Measurements from ENCODE around the gene GABRP.
"Not testable (repeated sequence)": the region's sequence is repeated elsewhere in the genome, so short reads cannot be mapped to it uniquely, and the experiment has no call there.

Gene GABRP

GRCh38 chr5:170756691-170757090, 26.8 kb upstream of the GABRP start:
- DNase-seq: no peak

- DNase-seq: no peak
Observed at GRCh38 chr5:170757182-170757601, 26.3 kb upstream of the GABRP start.

GRCh38 chr5:170757669-170758068, 25.9 kb upstream of the GABRP start:
- DNase-seq: no peak

- DNase-seq: no peak
Observed at GRCh38 chr5:170758481-170758880, 25.0 kb upstream of the GABRP start.

- no peak for DNase-seq
Observed at GRCh38 chr5:170760113-170760512, 23.4 kb upstream of the GABRP start.

- no peak for DNase-seq
Observed at GRCh38 chr5:170761048-170761707, 22.3 kb upstream of the GABRP start.

- DNase-seq: no peak
Observed at GRCh38 chr5:170761708-170762066, 21.8 kb upstream of the GABRP start.

- DNase-seq: not testable (repeated sequence)
Observed at GRCh38 chr5:170762298-170762697, 21.2 kb upstream of the GABRP start.

GRCh38 chr5:170765868-170766267, 17.7 kb upstream of the GABRP start:
- DNase-seq: not testable (repeated sequence)

GRCh38 chr5:170769246-170769645, 14.3 kb upstream of the GABRP start:
- no peak for DNase-seq

GRCh38 chr5:170769898-170770416, 13.6 kb upstream of the GABRP start:
- no peak for DNase-seq

GRCh38 chr5:170771496-170771895, 12.0 kb upstream of the GABRP start:
- no peak for DNase-seq

- DNase-seq: no peak
Observed at GRCh38 chr5:170773024-170773985, 10.2 kb upstream of the GABRP start.

- no peak for DNase-seq
Observed at GRCh38 chr5:170774831-170775230, 8.7 kb upstream of the GABRP start.

GRCh38 chr5:170781946-170782345, 1.6 kb upstream of the GABRP start:
- no peak for DNase-seq

- DNase-seq: no peak
Observed at GRCh38 chr5:170782438-170782837, 1.1 kb upstream of the GABRP start.

- DNase-seq: no peak
Observed at GRCh38 chr5:170785416-170785815, 1.9 kb downstream of the GABRP start.

- no peak for DNase-seq
Observed at GRCh38 chr5:170787216-170787615, 3.7 kb downstream of the GABRP start.

GRCh38 chr5:170788626-170789304, 5.2 kb downstream of the GABRP start:
- DNase-seq: no peak

GRCh38 chr5:170791325-170791954, 7.9 kb downstream of the GABRP start:
- no peak for DNase-seq

GRCh38 chr5:170792878-170793277, 9.4 kb downstream of the GABRP start:
- DNase-seq: no peak

- DNase-seq: no peak
Observed at GRCh38 chr5:170795154-170795553, 11.6 kb downstream of the GABRP start.

GRCh38 chr5:170805666-170806065, 22.1 kb downstream of the GABRP start:
- DNase-seq: no peak
